SKM-1 treated with dmso at 0.1 percent for 144 hours (cell line): Measurements from ENCODE around the gene CFAP47.

Source experiments
- DNase-seq: peaks from one replicate; lab custom pipeline; 2025; ENCODE audit not compliant: unreplicated experiment; lab: John Stamatoyannopoulos, UW

Gene CFAP47

GRCh38 chrX:36241397-36241796 is 321.9 kb downstream of the CFAP47 start:
- no peak for DNase-seq

DNA sequence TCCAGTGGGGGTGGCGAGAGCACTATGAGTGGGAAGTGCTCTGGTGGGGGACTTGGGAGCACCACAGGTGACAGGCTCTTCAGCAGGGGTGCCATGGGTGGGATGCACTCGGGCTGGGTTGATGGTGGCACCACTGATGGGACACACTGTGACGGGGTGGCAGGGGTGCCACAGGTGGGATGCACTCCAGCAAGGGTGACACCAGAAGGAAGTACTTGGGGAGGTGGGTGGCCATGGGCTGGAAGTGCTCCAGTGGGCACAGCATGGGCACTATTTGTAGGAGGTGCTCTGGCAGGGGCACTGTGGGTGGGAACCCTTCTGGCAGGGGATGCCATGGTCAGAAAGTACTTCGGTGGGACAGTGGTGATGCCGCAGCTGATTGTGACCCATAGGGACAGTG is 346.6 kb downstream of the CFAP47 start:
- no peak for DNase-seq

DNA sequence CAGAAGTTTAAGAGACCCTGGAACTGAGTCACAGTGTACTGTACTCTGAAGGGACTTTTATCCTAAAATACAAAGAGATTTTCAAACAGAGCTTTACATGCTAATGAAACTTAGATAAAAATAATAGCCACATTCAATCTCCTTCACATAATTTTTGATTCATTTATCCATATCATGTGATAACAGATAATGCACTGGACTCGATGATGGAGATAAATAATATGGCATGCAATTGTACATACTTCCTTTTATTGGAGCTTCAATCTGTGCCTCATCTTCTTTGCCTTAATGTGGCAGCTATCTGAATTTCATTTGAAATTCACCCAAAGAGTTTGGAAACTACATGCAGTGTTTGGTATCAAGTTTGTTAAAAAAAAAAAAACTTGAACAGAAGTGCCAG is 390.6 kb downstream of the CFAP47 start:
- DNase-seq = no peak

GRCh38 chrX:36314303-36314702 is 394.8 kb downstream of the CFAP47 start:
- DNase-seq = no peak

DNA sequence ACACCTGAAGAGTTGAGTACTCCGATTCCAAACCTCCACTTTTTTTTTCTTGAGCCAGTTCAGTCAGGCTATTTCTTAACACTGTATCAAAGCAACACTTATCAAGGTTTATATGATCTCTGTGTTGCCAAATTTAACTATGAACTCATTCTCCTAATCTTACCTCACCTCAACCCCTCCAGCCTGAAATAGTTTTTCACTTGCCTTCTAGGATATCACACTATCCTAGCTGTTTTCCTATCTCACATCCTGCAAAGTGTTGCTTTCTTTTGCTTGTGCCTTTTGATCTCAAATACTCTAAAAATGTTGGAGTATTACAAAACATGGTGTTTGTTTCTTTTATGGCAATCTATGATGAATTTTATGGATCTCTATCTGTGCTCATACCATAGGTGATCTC is 415.0 kb downstream of the CFAP47 start:
- DNase-seq = no peak

DNA sequence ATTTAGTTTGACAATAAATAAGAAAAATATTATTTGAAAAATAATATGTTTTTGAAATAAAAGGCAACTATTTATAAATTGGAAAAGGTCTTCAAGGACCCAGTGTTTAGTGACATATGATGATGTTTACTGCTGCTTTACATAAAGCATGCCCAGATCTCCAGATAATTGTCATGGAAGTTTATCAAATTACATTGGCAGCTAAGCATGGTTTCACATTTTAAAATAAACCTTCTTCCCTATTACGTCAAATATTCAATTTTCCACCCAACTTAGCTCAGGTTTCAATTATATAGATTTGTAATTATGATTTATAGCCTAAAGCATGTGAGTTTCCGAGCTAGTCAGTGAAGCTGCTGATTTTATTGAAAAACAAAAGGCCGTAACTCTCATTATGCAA is 417.2 kb downstream of the CFAP47 start:
- no peak for DNase-seq

- no peak for DNase-seq
Measured at GRCh38 chrX:36344301-36344700, 424.8 kb downstream of the CFAP47 start.

DNA sequence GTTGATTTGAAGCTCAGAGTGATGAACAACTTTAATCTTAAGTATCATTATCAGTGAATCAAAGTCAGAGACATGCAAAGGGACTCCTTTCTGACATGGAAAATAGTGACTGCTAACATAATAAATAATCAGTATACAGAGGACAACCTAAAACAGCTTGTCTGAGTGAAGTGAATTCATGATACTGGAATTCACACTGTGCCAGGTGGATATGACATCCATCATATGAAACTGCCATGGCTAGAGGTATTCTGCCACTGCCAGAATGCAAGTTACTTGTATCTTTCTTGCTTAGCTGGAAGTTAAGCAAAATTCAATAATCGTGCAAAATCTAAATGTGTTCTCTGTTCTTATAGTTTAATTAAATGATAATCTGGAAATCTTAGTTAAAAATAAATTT is 429.0 kb downstream of the CFAP47 start:
- DNase-seq = no peak

- no peak for DNase-seq
Measured at GRCh38 chrX:36357855-36358254, 438.3 kb downstream of the CFAP47 start.

DNA sequence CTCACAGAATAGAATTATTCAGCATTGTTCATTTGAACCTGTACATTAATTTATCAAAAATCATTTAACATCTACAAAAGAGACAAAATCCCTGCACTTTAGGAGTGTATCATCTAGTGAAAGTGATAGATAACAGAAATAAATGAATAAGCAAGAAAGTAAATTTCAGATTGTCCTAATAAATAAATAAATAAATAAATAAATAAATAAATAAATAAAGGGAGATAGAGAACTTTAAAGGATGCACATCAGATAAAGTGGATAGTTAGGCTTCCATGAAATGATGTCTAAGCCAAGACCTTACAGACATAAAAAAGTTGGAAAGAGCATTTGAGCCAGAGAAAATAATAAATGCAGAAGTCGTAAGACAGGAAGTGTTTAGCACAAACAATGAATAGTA is 444.7 kb downstream of the CFAP47 start:
- DNase-seq = no peak

DNA sequence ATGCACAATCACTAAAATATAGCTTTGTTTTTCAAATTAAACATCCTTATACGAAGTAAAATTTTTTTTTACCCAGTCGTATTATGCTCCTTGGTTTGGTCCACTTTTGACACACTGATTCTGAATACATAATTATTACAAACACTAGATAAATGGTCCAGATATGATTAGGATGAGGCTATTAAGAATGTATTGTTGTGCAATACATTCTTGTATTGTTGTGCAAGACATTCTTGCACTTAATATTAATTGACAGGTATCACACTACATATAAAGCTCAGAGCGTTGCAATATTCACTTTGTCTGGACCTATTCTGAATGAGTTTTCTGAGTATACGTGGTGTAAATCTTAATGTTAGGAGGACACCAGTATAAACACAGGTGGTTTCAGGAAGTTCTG is 464.0 kb downstream of the CFAP47 start:
- no peak for DNase-seq

- DNase-seq = no peak
Measured at GRCh38 chrX:36388901-36389300, 469.4 kb downstream of the CFAP47 start.

GRCh38 chrX:36401774-36402173 is 482.2 kb downstream of the CFAP47 start:
- no peak for DNase-seq

DNA sequence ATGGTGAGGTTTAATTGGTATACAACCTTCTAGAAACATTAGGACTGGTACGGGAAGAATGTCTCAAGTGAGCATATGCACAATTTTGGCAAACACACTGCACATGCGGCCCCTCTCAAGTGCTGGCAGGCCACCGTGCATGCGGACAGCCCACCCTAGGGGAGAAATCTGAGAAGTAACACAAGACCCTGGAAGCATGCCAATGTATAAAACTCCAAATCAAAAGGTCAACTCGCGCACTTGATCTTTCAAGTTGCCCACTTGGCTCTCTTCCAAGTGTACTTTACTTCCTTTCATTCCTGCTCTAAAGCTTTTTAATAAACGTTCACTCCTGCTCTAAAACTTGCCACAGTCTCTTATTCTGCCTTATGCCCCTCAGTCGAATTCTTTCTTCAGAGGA is 488.3 kb downstream of the CFAP47 start:
- DNase-seq = no peak

- no peak for DNase-seq
Measured at GRCh38 chrX:36414056-36414455, 494.5 kb downstream of the CFAP47 start.

DNA sequence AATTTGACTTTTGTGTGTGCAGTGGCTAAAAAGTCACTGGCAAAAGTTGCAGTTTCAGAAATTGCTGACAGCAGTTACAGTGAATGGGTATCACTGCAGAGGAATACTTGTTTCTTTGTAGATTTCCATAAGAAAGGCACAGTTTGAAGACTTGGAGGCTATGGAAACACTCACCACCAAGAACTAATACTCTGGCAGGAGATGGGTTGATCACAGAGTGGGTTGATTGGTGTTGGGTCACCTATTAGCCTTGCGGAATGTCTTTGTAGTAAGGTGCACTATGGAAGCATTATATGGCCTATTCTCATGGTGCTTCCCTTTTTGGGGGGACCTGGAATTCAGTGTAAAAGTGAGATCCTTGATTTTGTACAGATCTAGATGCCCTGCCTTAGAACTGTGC is 502.8 kb downstream of the CFAP47 start:
- no peak for DNase-seq

GRCh38 chrX:36431819-36432218 is 512.3 kb downstream of the CFAP47 start:
- DNase-seq = no peak

DNA sequence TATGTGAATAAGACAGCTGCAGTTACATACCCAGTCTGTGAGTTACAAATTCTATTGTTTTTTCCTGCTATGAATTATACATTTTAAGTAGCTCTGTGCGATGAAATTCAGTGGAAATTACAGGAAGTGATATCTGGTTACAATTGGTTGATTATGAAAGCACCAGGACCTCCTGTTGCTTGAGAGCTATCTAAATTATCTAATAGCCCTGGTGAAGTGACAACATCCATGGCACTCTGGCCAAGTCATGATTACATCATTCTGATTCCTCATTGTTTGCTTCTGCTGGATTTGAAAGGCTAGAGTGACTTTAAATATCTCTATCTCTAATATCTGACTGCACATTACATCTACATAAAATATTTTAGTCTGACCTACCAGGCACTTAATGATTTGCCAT is 515.0 kb downstream of the CFAP47 start:
- no peak for DNase-seq
